ENCODE results near the gene FUT4.
"Not testable (repeated sequence)": the region's sequence is repeated elsewhere in the genome, so short reads cannot be mapped to it uniquely, and the experiment has no call there.

FUT4 gene

GRCh38 chr11:94568200-94568599 is 24.5 kb downstream of the FUT4 start:
- no peak for DNase-seq (ENCODE audit: low read depth in 2 of 2)

GRCh38 chr11:94568717-94569116 is 25.0 kb downstream of the FUT4 start:
- no peak for DNase-seq (ENCODE audit: low read depth in 2 of 2)

DNA sequence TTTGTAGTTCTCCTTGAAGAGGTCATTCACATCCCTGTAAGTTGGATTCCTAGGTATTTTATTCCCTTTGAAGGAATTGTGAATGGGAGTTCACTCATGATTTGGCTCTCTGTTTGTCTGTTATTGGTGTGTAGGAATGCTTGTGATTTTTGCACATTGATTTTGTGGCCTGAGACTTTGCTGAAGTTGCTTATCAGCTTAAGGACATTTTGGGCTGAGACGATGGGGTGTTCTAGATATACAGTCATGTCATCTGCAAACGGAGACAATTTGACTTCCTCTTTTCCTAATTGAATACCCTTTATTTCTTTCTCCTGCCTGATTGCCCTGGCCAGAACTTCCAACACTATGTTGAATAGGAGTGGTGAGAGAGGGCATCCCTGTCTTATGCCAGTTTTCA is 29.3 kb downstream of the FUT4 start:
- not testable (repeated sequence) for DNase-seq (ENCODE audit: low read depth in 2 of 2)

GRCh38 chr11:94574193-94574961 is 30.7 kb downstream of the FUT4 start:
- no peak for DNase-seq (ENCODE audit: low read depth in 2 of 2)

GRCh38 chr11:94576306-94576705 is 32.6 kb downstream of the FUT4 start:
- DNase-seq (ENCODE audit: low read depth in 2 of 2) = no peak

DNA sequence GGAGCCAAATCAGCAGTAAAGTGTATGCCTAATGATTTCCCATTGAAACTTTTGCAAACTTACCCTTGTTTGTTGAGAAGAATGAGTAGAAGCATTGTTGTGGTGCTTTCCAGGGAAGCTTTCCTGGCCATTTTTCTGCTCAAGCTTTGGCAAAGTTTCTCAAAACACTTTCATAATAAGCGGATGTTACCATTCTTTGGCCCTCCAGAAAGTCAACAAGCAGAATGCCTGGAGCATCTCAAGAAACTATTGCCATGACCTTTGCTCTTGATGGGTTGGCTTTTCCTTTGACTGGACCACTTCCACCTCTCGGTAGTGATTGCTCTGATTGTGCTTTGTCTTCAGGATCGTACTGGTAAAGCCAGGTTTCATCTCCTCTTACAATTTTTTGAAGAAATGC is 34.1 kb downstream of the FUT4 start:
- DNase-seq (ENCODE audit: low read depth in 2 of 2) = no peak

- DNase-seq (ENCODE audit: low read depth in 2 of 2) = no peak
These were observed 38.2 kb downstream of the FUT4 start for GRCh38 chr11:94581926-94582325.

DNA sequence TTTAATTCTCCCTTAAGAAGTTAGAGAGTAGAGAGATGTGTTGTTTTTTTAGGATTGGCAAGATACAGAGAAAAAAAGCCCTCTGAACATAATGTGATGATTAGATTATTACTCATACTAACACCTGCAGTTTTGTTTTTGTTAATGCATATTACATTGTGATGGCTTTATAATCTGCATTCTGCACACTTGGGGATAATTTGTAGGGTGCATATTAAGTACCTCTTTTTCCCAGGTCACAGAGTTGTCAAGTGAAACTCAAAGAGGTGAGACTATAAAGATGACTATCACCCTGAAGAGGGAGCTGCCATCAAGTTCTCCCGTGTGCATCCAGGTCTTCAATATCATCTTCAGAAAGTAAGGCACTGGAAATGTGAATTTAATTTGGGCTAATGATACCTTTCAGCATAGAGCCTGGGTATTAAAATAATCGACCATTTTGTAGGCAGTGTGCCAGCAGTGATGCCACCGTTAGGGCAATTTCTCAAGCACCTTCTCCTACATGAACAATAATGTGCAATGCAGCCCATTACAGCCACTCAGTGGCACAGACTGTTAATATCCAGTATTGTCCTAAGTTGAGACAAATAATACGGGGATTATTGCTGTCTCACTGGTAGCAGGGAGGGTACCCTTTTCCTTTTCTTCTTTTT is 39.6 kb downstream of the FUT4 start:
- DNase-seq (ENCODE audit: low read depth in 2 of 2) = no peak

DNA sequence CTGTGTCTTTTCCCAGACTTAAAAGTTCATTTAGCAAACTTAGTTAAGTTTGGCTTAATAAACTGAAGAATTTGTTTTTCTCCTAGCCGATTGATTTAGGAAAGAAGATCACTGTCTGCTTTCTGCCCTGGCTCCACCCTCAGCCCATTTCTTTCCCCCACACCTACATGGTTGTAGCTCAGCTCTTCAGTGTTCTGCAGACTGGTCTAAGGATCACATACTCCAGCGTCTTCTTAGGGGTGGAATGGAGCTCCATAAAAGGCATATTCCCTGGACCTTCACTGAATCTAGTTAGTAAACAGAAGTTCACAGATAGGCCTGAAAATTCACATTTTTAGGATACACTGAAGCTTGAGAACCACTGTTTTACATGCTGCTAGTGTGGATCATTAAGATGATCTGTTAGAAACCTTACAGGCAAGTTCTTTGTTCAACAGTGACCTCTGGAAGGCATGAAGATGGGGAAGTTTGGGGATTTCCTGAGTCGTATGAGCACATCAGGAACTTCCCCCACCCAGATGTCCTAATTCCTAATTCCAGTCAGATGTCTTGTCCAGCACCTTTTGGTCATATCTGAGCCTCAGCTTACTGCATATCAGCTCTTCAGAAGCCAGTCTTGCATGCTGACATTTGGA is 40.3 kb downstream of the FUT4 start:
- no peak for DNase-seq (ENCODE audit: low read depth in 2 of 2)

GRCh38 chr11:94584978-94585377 is 41.3 kb downstream of the FUT4 start:
- no peak for DNase-seq (ENCODE audit: low read depth in 2 of 2)

DNA sequence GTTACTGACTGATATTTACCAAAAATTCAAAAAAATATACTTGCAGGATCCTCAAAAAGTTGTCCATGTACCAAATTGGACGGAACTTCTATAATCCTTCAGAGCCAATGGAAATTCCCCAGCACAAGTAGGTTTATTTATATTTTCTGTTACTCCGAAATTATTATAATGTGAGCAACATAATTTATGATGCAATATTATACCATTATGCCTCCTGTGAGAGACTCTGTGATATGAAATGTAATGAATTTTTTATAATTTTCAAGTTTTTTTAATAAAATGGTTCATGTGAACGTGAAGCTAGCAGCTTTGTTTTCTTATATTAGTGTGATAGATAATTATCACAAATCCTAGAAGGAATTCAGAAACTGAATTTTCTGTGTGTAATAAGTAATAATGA is 41.7 kb downstream of the FUT4 start:
- no peak for DNase-seq (ENCODE audit: low read depth in 2 of 2)

DNA sequence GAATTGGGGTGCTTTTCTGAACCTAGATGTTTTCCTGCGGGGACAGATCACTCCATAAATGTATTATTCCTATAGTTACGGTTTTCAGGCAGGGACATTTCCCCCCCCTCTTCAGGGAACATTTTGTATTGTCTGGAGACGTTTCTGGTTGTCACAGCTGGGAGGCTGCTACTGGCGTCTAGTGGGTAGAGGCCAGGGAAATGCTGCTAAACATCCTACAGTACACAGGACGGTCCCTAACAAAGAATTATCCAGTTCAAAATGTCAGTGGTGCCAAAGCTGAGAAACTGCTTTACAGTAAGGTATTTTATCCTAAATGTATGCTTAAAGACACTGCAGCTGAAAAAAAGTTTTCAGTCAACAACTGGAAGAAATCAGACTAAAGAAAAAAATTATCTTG is 42.8 kb downstream of the FUT4 start:
- DNase-seq (ENCODE audit: low read depth in 2 of 2) = no peak

- DNase-seq (ENCODE audit: low read depth in 2 of 2) = no peak
These were observed 43.3 kb downstream of the FUT4 start for GRCh38 chr11:94586978-94587377.

DNA sequence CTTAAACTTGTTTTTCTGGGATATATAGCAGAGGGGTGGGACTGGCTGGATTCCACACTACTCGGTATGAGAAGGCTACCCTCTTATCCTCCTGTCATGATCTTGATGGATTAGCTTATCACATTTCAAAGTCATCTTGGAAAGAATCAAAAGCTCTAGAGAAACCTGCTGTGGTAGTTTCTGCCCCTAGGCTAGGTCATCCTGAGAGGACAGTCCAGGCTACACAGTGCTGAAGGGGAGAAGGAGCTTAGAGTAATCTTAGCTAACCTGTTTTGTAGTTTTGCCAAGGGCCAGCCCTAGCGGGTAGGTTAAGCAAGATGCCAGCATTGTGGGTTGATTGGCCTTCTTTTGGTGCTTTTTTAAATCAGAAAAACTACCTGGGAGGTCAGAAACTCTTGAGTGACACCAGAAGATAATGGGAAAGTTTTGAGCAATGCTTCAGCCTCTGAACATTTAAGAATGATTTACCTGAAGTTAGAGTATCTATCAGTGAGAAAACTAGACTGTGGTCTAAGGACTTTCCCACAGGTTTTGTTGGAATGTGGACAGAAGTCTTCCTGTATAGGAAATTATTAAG is 44.7 kb downstream of the FUT4 start:
- DNase-seq (ENCODE audit: low read depth in 2 of 2) = no peak

DNA sequence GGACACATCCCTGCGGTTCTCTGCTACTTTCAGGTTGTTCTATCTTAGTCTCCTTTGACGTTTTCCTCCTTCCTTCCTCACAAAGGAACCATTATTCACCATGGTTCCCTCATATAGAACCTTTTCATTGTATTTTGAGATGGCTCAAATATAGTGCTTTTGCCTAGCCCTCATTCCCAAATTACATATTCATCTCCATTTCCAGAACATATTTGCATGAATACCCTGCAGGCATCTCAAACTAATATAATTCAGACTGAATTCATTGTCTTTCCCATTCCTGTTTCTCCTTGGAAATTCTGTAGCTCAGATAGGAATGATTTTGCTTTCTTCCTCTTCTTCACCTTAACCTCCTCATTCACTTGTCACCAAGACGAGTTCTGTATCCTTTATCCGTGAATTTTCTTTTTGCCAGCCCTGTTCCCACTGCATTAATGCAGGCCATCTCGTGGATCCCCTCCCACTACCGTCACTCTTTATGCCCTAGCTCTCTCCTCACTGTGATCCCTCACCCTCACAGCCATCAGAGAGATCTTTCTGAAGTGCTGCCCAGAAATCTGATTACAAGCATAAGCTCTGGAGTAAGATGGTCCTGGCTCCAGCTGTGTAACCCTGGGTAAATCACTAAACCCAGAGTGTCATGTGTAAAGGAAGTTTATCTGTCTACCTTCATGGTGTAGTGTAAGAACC is 46.8 kb downstream of the FUT4 start:
- DNase-seq (ENCODE audit: low read depth in 2 of 2) = no peak

- no peak for DNase-seq (ENCODE audit: low read depth in 2 of 2)
These were observed 49.3 kb downstream of the FUT4 start for GRCh38 chr11:94593030-94593429.

DNA sequence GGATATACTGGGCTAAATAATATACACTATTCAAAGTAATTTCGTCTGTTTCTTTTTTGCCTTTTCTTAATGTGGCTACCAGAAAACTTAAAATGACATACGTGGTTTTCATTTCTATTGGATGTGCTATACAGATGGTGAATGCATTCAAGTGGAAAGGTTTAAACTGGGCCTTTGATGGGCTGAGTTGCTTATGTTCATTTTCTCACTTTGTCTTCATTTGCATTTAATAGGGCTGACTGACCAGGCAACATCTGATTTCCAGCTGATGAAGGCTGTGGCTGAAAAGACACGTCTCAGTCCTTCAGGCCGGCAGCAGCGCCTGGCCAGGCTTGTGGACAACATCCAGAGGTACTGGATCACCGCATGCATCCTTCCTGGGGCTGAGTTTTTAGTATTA is 51.4 kb downstream of the FUT4 start:
- no peak for DNase-seq (ENCODE audit: low read depth in 2 of 2)

DNA sequence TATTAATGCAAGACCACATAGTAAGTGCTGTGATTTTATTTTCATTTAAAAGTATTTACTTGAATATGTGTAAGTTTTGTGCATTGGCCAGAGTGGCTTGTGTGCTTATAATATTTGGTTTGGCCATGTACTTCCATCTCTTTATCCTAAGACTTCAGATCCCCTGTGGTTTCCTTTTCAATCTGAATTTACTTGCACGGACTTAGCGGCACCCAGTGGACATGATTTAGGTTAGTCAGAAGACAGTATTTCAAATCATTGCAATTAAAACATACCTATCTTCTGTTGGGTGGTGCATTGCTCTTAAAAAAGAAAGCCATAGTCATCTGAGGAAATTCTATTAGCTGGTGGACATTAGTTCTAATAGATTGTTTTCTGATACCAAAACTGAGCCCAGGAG is 54.2 kb downstream of the FUT4 start:
- DNase-seq (ENCODE audit: low read depth in 2 of 2) = no peak
